Sigmoid colon (tissue), 7 donors: ENCODE data around the gene ATG4B. TPM values are rescaled to one million over a fixed set of nuclear protein-coding genes. Genes with fewer than 3 reads are reported as not detected.

Source experiments
- DNase-seq: peaks from one replicate; pipeline ENCODE4 v3.0.0-alpha.2; 2019
- H3K27ac ChIP-seq, 4 donors: fragments of 200-600 bp; sonication (generic); one replicate each; pipeline ENCODE4 v1.5.1; 2016 to 2019; ENCODE audit warnings: mild to moderate bottlenecking in 1 of 4
- H3K27me3 ChIP-seq, 3 donors: fragments of 200-600 bp; sonication (generic); one replicate each; pipeline ENCODE4 v1.5.1; 2019; ENCODE audit warnings: mild to moderate bottlenecking in 1 of 3
- H3K36me3 ChIP-seq, 4 donors: fragments of 200-600 bp; sonication (generic); one replicate each; pipeline ENCODE4 v1.5.1; 2016 to 2019
- H3K4me1 ChIP-seq, 4 donors: fragments of 200-600 bp; sonication (generic); one replicate each; pipeline ENCODE4 v1.5.1; 2017 to 2019
- H3K4me3 ChIP-seq, 4 donors: fragments of 200-600 bp; sonication (generic); one replicate each; pipeline ENCODE4 v1.5.1; 2017 to 2019; ENCODE audit warnings: mild to moderate bottlenecking in 2 of 4, moderate library complexity in 1 of 4
- H3K9me3 ChIP-seq, 4 donors: fragments of 200-600 bp in 3 of 4; sonication (generic) in 3 of 4; one replicate each; pipeline versions ENCODE4 v1.5.1 to v1.6.1; 2013 to 2019
- CTCF ChIP-seq, 4 experiments: fragments of 450-650 bp in 3 of 4; fragments of 200-600 bp in 1 of 4; IDR thresholded peaks; one replicate each; pipeline ENCODE4 v1.5.1; 2016 to 2019; ENCODE audit warnings: antibody characterized with exemption in 4 of 4, mild to moderate bottlenecking in 3 of 4, moderate library complexity in 2 of 4
- EP300 ChIP-seq, 4 donors: sonication (generic); formaldehyde crosslinking; IDR thresholded peaks; one replicate each; pipeline ENCODE4 v1.6.1; 2017; ENCODE audit warnings: antibody characterized with exemption in 4 of 4
- POLR2A ChIP-seq, 2 donors: fragments of 450-650 bp; IDR thresholded peaks; one replicate each; pipeline ENCODE4 v1.6.1; 2016; ENCODE audit warnings: antibody characterized with exemption in 2 of 2, mild to moderate bottlenecking in 2 of 2, moderate library complexity in 2 of 2
- POLR2AphosphoS5 ChIP-seq, 4 donors: sonication (generic); formaldehyde crosslinking; IDR thresholded peaks; one replicate each; pipeline ENCODE4 v1.6.1; 2017; ENCODE audit warnings: antibody characterized with exemption in 4 of 4
- WGBS, 2 donors: extraction: QIAGEN DNeasy Blood & Tissue Kit; methylation state at CpG; one replicate each; pipeline ENCODE4 v1.1.7; 2013; 5-methylcytosine and 5-hydroxymethylcytosine counted together
- intact Hi-C: fragments of 100-400 bp; cut with DNase I; formaldehyde crosslinking; loops from one replicate; pipeline ENCODE4 v1.15.1; 2023
- polyA plus RNA-seq, 3 donors: library from polyadenylated mRNA; stranded (reverse); fragments of 200-250 nt; gene quantifications; one replicate each; pipeline ENCODE4 v1.2.3, GENCODE V29; 2013
- total RNA-seq, 4 donors: library from RNA; depleted of rRNA; stranded (reverse); fragments of >200 nt; gene quantifications; one replicate each; pipeline ENCODE4 v1.1.0, GENCODE V29; 2016
- donor health status: healthy with polysubstance abuse.
- donor health status: Bipolar disorder and iron deficiency.
- donor health status: healthy.

Gene ATG4B
- total and polyA plus RNA-seq, 7 donors: 27.6 to 70.7 (median 40.3) TPM

- no peaks in the 10 kb centered on the region for H3K9me3 ChIP-seq
- intact Hi-C loops: no loop called here
- peaks cover 0 to 5% (median 2%) of the 10 kb centered on the region in 4 donors for H3K4me1 ChIP-seq
- no peak for DNase-seq
- H3K36me3 ChIP-seq: peaks cover 0 to 7% (median 0%) of the 10 kb centered on the region in 4 donors
- WGBS, 2 donors: 50 to 59% methylated on average over 15 of the region's 15 CpGs
- H3K27ac ChIP-seq: peak overlapping the region in 2 of 4 donors; percentile 3 to 25
- no peak for TF ChIP-seq CTCF (IDR thresholded peaks at IDR 0.05)
- no peak for TF ChIP-seq EP300 (IDR thresholded peaks at IDR 0.05)
- no peak for TF ChIP-seq POLR2AphosphoS5 (IDR thresholded peaks at IDR 0.05)
- TF ChIP-seq POLR2A (IDR thresholded peaks at IDR 0.05): no peak
- peak overlapping the region in 1 of 4 donors; percentile 16 for H3K4me3 ChIP-seq
- no peaks in the 10 kb centered on the region for H3K27me3 ChIP-seq
These were observed 19.9 kb upstream of the ATG4B start for GRCh38 chr2:241617431-241618154.

- H3K27ac ChIP-seq: no peak overlapping the region
These were observed 19.1 kb upstream of the ATG4B start for GRCh38 chr2:241618296-241618805.

GRCh38 chr2:241618829-241619228, 18.7 kb upstream of the ATG4B start:
- Histone ChIP-seq H3K4me3 (no peak overlapping the region), H3K36me3 (peaks cover 0 to 7% (median 0%) of the 10 kb centered on the region in 4 donors), H3K27ac (no peak overlapping the region), H3K9me3 (no peaks in the 10 kb centered on the region), H3K27me3 (no peaks in the 10 kb centered on the region), H3K4me1 (peaks cover 0 to 5% (median 2%) of the 10 kb centered on the region in 4 donors)
- WGBS, 2 donors: 91% methylated on average over 11 of the region's 11 CpGs
- no peak for DNase-seq
- TF ChIP-seq POLR2AphosphoS5 (IDR thresholded peaks at IDR 0.05): no peak
- no peak for TF ChIP-seq POLR2A (IDR thresholded peaks at IDR 0.05)
- no peak for TF ChIP-seq CTCF (IDR thresholded peaks at IDR 0.05)
- TF ChIP-seq EP300 (IDR thresholded peaks at IDR 0.05): no peak
- intact Hi-C loops: no loop called here

More at GRCh38 chr2:241618296-241618805, 19.1 kb upstream of the ATG4B start:
- no peaks in the 10 kb centered on the region for H3K9me3 ChIP-seq
- no peaks in the 10 kb centered on the region for H3K27me3 ChIP-seq
- no peak overlapping the region for H3K4me3 ChIP-seq
- WGBS, 2 donors: 88 to 95% methylated on average over 5 of the region's 5 CpGs
- peaks cover 0 to 7% (median 0%) of the 10 kb centered on the region in 4 donors for H3K36me3 ChIP-seq
- no peak for DNase-seq
- intact Hi-C loops: no loop called here
- H3K4me1 ChIP-seq: peaks cover 0 to 5% (median 2%) of the 10 kb centered on the region in 4 donors
- TF ChIP-seq POLR2AphosphoS5 (IDR thresholded peaks at IDR 0.05): no peak
- no peak for TF ChIP-seq POLR2A (IDR thresholded peaks at IDR 0.05)
- no peak for TF ChIP-seq CTCF (IDR thresholded peaks at IDR 0.05)
- no peak for TF ChIP-seq EP300 (IDR thresholded peaks at IDR 0.05)

- Histone ChIP-seq H3K4me1 (peaks cover 0 to 4% (median 0%) of the 10 kb centered on the region in 4 donors), H3K4me3 (no peak overlapping the region), H3K27me3 (no peaks in the 10 kb centered on the region), H3K27ac (no peak overlapping the region), H3K9me3 (no peaks in the 10 kb centered on the region), H3K36me3 (peaks cover 0 to 7% (median 0%) of the 10 kb centered on the region in 4 donors)
- no peak for DNase-seq
- 93 to 95% methylated on average over 20 of the region's 20 CpGs for WGBS, 2 donors
- intact Hi-C loops: no loop called here
- TF ChIP-seq CTCF (IDR thresholded peaks at IDR 0.05) (no peak), EP300 (IDR thresholded peaks at IDR 0.05) (no peak), POLR2A (IDR thresholded peaks at IDR 0.05) (no peak), POLR2AphosphoS5 (IDR thresholded peaks at IDR 0.05) (no peak)
These were observed 17.7 kb upstream of the ATG4B start for GRCh38 chr2:241619597-241620418.
